SK-N-MC (cell line): ENCODE data around the gene EPB41L4A.

Experiments used
- EZH2 ChIP-seq: fragments of 200-600 bp; sonication (generic); IDR thresholded peaks from one replicate; pipeline ENCODE4 v1.6.1; 2017; ENCODE audit warnings: antibody characterized with exemption
- FOXP2 ChIP-seq: optimal IDR thresholded peaks from 2 replicates; pipeline ENCODE3; 2011; ENCODE audit warnings: mild to moderate bottlenecking, moderate library complexity; ENCODE audit not compliant: insufficient read depth; ENCODE audit errors: extremely low read length, control extremely low read depth
- POLR2AphosphoS5 ChIP-seq: IDR thresholded peaks from 2 replicates; pipeline ENCODE4 v1.6.1; 2012; ENCODE audit warnings: mild to moderate bottlenecking, low read depth, low read length, borderline replicate concordance

- TF ChIP-seq POLR2AphosphoS5 (no peak), EZH2 (no peak), FOXP2 (no peak)
Observed at GRCh38 chr5:112407240-112407639, 11.8 kb downstream of the EPB41L4A start.
